ENCODE results near the gene SLIT3.

The SLIT3 gene

GRCh38 chr5:168691891-168692290, 609.0 kb downstream of the SLIT3 start:
- no peak overlapping the region for H3K4me3 ChIP-seq (ENCODE audit: low read depth, low read length)
- TF ChIP-seq CTCF (IDR thresholded peaks at IDR 0.05; ENCODE audit: low read depth, low read length) = no peak

GRCh38 chr5:168689260-168689659, 611.7 kb downstream of the SLIT3 start:
- no peak for TF ChIP-seq CTCF (IDR thresholded peaks at IDR 0.05; ENCODE audit: low read depth, low read length)
- no peak overlapping the region for H3K4me3 ChIP-seq (ENCODE audit: low read depth, low read length)

GRCh38 chr5:168686837-168687236, 614.1 kb downstream of the SLIT3 start:
- no peak for TF ChIP-seq CTCF (IDR thresholded peaks at IDR 0.05; ENCODE audit: low read depth, low read length)

GRCh38 chr5:168685566-168685965, 615.4 kb downstream of the SLIT3 start:
- H3K4me3 ChIP-seq (ENCODE audit: low read depth, low read length) = no peak overlapping the region
- no peak for TF ChIP-seq CTCF (IDR thresholded peaks at IDR 0.05; ENCODE audit: low read depth, low read length)

More at GRCh38 chr5:168686837-168687236, 614.1 kb downstream of the SLIT3 start:
- no peak overlapping the region for H3K4me3 ChIP-seq (ENCODE audit: low read depth, low read length)

- no peak overlapping the region for H3K4me3 ChIP-seq (ENCODE audit: low read depth, low read length)
- TF ChIP-seq CTCF (IDR thresholded peaks at IDR 0.05; ENCODE audit: low read depth, low read length) = no peak
Observed at GRCh38 chr5:168683927-168684295, 617.0 kb downstream of the SLIT3 start.

GRCh38 chr5:168683247-168683926, 617.6 kb downstream of the SLIT3 start:
- TF ChIP-seq CTCF (IDR thresholded peaks at IDR 0.05; ENCODE audit: low read depth, low read length) = no peak
- H3K4me3 ChIP-seq (ENCODE audit: low read depth, low read length) = no peak overlapping the region

- TF ChIP-seq CTCF (IDR thresholded peaks at IDR 0.05; ENCODE audit: low read depth, low read length) = no peak
Observed at GRCh38 chr5:168681556-168682183, 619.3 kb downstream of the SLIT3 start.

More at GRCh38 chr5:168681556-168682183, 619.3 kb downstream of the SLIT3 start:
- no peak overlapping the region for H3K4me3 ChIP-seq (ENCODE audit: low read depth, low read length)

Measured in WI38 (cell line).